Measurements from ENCODE around the gene SPAG7.

DNA sequence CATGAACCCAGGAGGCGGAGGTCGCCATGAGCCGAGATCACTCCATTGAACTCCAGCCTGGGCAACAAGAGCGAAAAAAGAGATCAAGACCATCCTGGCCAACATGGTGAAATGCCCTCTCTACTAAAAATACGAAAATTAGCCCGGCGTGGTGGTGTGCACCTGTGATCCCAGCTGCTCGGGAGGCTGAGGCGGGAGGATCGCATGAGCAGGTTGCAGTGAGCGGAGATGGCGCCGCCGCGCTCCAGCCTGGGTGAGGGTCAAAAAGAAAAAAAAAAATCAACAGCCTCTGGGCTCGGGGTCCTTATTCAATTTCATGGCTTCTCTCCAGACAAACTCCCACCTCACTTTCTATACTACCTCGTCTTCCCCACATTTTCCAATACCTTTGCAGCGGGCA lies 38.7 kb downstream of the SPAG7 start:
- TF ChIP-seq, protein P1, sequence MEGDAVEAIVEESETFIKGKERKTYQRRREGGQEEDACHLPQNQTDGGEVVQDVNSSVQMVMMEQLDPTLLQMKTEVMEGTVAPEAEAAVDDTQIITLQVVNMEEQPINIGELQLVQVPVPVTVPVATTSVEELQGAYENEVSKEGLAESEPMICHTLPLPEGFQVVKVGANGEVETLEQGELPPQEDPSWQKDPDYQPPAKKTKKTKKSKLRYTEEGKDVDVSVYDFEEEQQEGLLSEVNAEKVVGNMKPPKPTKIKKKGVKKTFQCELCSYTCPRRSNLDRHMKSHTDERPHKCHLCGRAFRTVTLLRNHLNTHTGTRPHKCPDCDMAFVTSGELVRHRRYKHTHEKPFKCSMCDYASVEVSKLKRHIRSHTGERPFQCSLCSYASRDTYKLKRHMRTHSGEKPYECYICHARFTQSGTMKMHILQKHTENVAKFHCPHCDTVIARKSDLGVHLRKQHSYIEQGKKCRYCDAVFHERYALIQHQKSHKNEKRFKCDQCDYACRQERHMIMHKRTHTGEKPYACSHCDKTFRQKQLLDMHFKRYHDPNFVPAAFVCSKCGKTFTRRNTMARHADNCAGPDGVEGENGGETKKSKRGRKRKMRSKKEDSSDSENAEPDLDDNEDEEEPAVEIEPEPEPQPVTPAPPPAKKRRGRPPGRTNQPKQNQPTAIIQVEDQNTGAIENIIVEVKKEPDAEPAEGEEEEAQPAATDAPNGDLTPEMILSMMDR (conservative IDR thresholded peaks at IDR 0.05; ENCODE audit: low read length), result no peak
- no peak for TF ChIP-seq EZH2phosphoT487 (IDR thresholded peaks at IDR 0.05; ENCODE audit: borderline replicate concordance, low read depth, low read length)
